Ishikawa (cell line): ENCODE data around the gene C2orf92.

Experiments
- CEBPB ChIP-seq: IDR thresholded peaks from 2 replicates; pipeline ENCODE4 v1.6.1; 2012
- CREB1 ChIP-seq: IDR thresholded peaks from 2 replicates; pipeline ENCODE4 v1.6.1; 2012; ENCODE audit warnings: low read depth
- EGR1 ChIP-seq: IDR thresholded peaks from 2 replicates; pipeline ENCODE4 v1.6.1; 2012
- EP300 ChIP-seq: IDR thresholded peaks from 2 replicates; pipeline ENCODE4 v1.6.1; 2012; ENCODE audit warnings: borderline replicate concordance
- NFIC ChIP-seq: IDR thresholded peaks from 2 replicates; pipeline ENCODE4 v1.6.1; 2012
- REST ChIP-seq: IDR thresholded peaks from 2 replicates; pipeline ENCODE4 v1.6.1; 2012; ENCODE audit warnings: low read depth, mild to moderate bottlenecking
- TCF12 ChIP-seq: IDR thresholded peaks from 2 replicates; pipeline ENCODE4 v1.6.1; 2012; ENCODE audit warnings: low read depth
- USF1 ChIP-seq: IDR thresholded peaks from 2 replicates; pipeline ENCODE4 v1.6.1; 2012
- YY1 ChIP-seq: IDR thresholded peaks from 2 replicates; pipeline ENCODE4 v1.6.1; 2012; ENCODE audit warnings: low read depth

GRCh38 chr2:97750017-97750416, 80.5 kb downstream of the C2orf92 start:
- no peak for TF ChIP-seq REST
- TF ChIP-seq CREB1 = no peak
- TF ChIP-seq CEBPB = no peak
- no peak for TF ChIP-seq EGR1
- no peak for TF ChIP-seq NFIC
- no peak for TF ChIP-seq EP300
- TF ChIP-seq YY1 = no peak
- no peak for TF ChIP-seq TCF12
- no peak for TF ChIP-seq USF1
